Endothelial cell of umbilical vein (primary cell): ENCODE data around the gene FRMD4A. TPM values are rescaled to one million over a fixed set of nuclear protein-coding genes. Genes with fewer than 3 reads are reported as not detected.

Experiments
- BruUV-seq: library from RNA; stranded (reverse); fragments of 400-500 nt; replicated peaks from 2 replicates; lab custom pipeline; 2021; lab: Mats Ljungman, UMichigan
- CTCF ChIA-PET: fragments of 300-600, 350-600 bp; sonication (Branson Sonifier 250); formaldehyde crosslinking; loops from one replicate; lab custom pipeline; 2021; ENCODE audit warnings: antibody characterized with exemption, inconsistent platforms; lab: Charles Lee
- POLR2A ChIA-PET: fragments of 300-600, 350-600 bp; sonication (Branson Sonifier 250); formaldehyde crosslinking; loops from one replicate; lab custom pipeline; 2021; ENCODE audit warnings: antibody characterized with exemption, inconsistent platforms; lab: Charles Lee
- DNase-seq: peaks from one replicate; pipeline ENCODE4 v3.0.0-alpha.2; 2011; ENCODE audit warnings: low read depth, low spot score
- FAIRE-seq: peaks from 2 replicates; lab custom pipeline; 2011; peaks lifted over from hg19 to GRCh38; lab: Jason Lieb, UNC
- H2AFZ ChIP-seq: 2 replicates; pipeline ENCODE4 v1.6.0; 2012; ENCODE audit warnings: low read depth, low read length, control low read depth, inconsistent platforms
- H3K27ac ChIP-seq: 2 replicates; pipeline ENCODE4 v1.5.1; 2011; ENCODE audit warnings: low read depth, mild to moderate bottlenecking, control low read depth, low read length, moderate library complexity; ENCODE audit not compliant: insufficient read depth
- H3K27me3 ChIP-seq, 2 experiments: 2 replicates each; pipeline versions ENCODE4 v1.6.0 to v1.6.1; 2011; ENCODE audit warnings: low read length in 2 of 2, mixed read lengths in 1 of 2; ENCODE audit not compliant: control insufficient read depth in 2 of 2, insufficient read depth in 2 of 2
- H3K36me3 ChIP-seq, 2 experiments: 2 replicates in 1 of 2; 3 replicates in 1 of 2; pipeline ENCODE4 v1.5.1; 2011; ENCODE audit warnings: low read length in 2 of 2, mild to moderate bottlenecking in 1 of 2, moderate library complexity in 1 of 2; ENCODE audit not compliant: control insufficient read depth in 2 of 2, insufficient read depth in 2 of 2; ENCODE audit errors: extremely low read depth in 1 of 2
- H3K4me1 ChIP-seq: 3 replicates; pipeline ENCODE4 v1.5.1; 2011; ENCODE audit warnings: mild to moderate bottlenecking, low read length; ENCODE audit not compliant: control insufficient read depth, insufficient read depth; ENCODE audit errors: extremely low read depth
- H3K4me2 ChIP-seq: 2 replicates; pipeline ENCODE4 v1.6.1; 2011; ENCODE audit warnings: low read length, control low read depth, mixed read lengths; ENCODE audit not compliant: insufficient read depth
- H3K4me3 ChIP-seq, 3 experiments: fragments of 200-600 bp in 1 of 3; sonication (generic), shearing (Covaris generic) in 1 of 3; replicated peaks in 1 of 3; 2 replicates each; pipeline ENCODE4 v1.5.1; 2011 to 2016; ENCODE audit warnings: control low read depth in 3 of 3, low read length in 3 of 3, mild to moderate bottlenecking in 2 of 3, inconsistent platforms in 1 of 3, low read depth in 1 of 3, moderate library complexity in 1 of 3; ENCODE audit not compliant: insufficient read depth in 1 of 3
- H3K79me2 ChIP-seq: 2 replicates; pipeline ENCODE4 v1.6.0; 2012; ENCODE audit warnings: low read length, inconsistent platforms; ENCODE audit not compliant: control insufficient read depth, insufficient read depth
- H3K9ac ChIP-seq: replicated peaks from 2 replicates; pipeline ENCODE3; 2011; ENCODE audit warnings: low read length, control low read depth; ENCODE audit not compliant: insufficient read depth; ENCODE audit errors: extremely low read depth
- H3K9me1 ChIP-seq: replicated peaks from 3 replicates; pipeline ENCODE4 v1.6.0; 2011; ENCODE audit warnings: mild to moderate bottlenecking, low read length; ENCODE audit not compliant: control insufficient read depth, insufficient read depth; ENCODE audit errors: extremely low read depth
- H3K9me3 ChIP-seq: replicated peaks from 2 replicates; pipeline ENCODE4 v1.5.1; 2012; ENCODE audit warnings: low read length, inconsistent platforms; ENCODE audit not compliant: control insufficient read depth, insufficient read depth
- H4K20me1 ChIP-seq: replicated peaks from 2 replicates; pipeline ENCODE3; 2011; ENCODE audit warnings: mild to moderate bottlenecking, low read length; ENCODE audit not compliant: control insufficient read depth, insufficient read depth; ENCODE audit errors: extremely low read depth
- EZH2 ChIP-seq: IDR thresholded peaks from 2 replicates; pipeline ENCODE4 v1.6.1; 2012; ENCODE audit warnings: borderline replicate concordance, low read depth, mild to moderate bottlenecking, moderate library complexity, low read length, inconsistent platforms; ENCODE audit not compliant: severe bottlenecking
- FOS ChIP-seq: IDR thresholded peaks from 2 replicates; pipeline ENCODE4 v1.6.1; 2011; ENCODE audit warnings: mild to moderate bottlenecking, low read length, moderate library complexity, borderline replicate concordance; ENCODE audit not compliant: insufficient read depth
- GATA2 ChIP-seq: IDR thresholded peaks from 2 replicates; pipeline ENCODE4 v1.7.0; 2011; ENCODE audit warnings: low read depth, mild to moderate bottlenecking, moderate library complexity, mixed read lengths, low read length; ENCODE audit not compliant: insufficient read length, insufficient read depth
- JUN ChIP-seq: IDR thresholded peaks from 2 replicates; pipeline ENCODE4 v1.6.1; 2011; ENCODE audit warnings: borderline replicate concordance, low read depth; ENCODE audit not compliant: insufficient read length, insufficient read depth
- MYC ChIP-seq: IDR thresholded peaks from one replicate; pipeline ENCODE4 v1.6.1; 2011; ENCODE audit warnings: mild to moderate bottlenecking, low read depth, low read length
- POLR2A ChIP-seq: IDR thresholded peaks from 2 replicates; pipeline ENCODE4 v1.6.1; 2012; ENCODE audit warnings: low read depth, mild to moderate bottlenecking, control low read depth, low read length
- POLR2AphosphoS5 ChIP-seq: IDR thresholded peaks from 2 replicates; pipeline ENCODE4 v1.6.1; 2012; ENCODE audit warnings: low read depth, mild to moderate bottlenecking, control low read depth, low read length, moderate library complexity; ENCODE audit not compliant: insufficient read depth
- dilution Hi-C: fragments of 300-500 bp; cut with MboI; formaldehyde crosslinking; loops from one replicate; pipeline ENCODE4 v1.15.0; 2019; ENCODE audit warnings: low sequenced_read_pairs; ENCODE audit not compliant: extremely low pct_ligation_motif_present
- intact Hi-C: fragments of 100-400 bp; cut with micrococcal nuclease; formaldehyde crosslinking; loops from one replicate; pipeline ENCODE4 v1.10.0; 2022
- polyA plus RNA-seq, 4 experiments: library from polyadenylated mRNA; depleted of rRNA in 3 of 4; stranded (reverse) in 3 of 4; unstranded in 1 of 4; fragments of >200 nt; gene quantifications; 2 replicates each; pipeline versions ENCODE4 v1.2.1 to v1.2.3, GENCODE V29; 2011 to 2012; ENCODE audit warnings: missing spikeins in 1 of 4
- total RNA-seq: library from RNA; stranded (reverse); gene quantifications from 2 replicates; pipeline ENCODE4 v1.2.3, GENCODE V29; 2021
- TF ChIP-seq, protein P1 (sequence below): IDR thresholded peaks from 2 replicates; pipeline ENCODE4 v1.6.1; 2011; ENCODE audit not compliant: insufficient read depth, insufficient read length
- TF ChIP-seq, protein P2 (sequence below), 2 donors: IDR thresholded peaks; 1 replicate in 1 of 2; 2 replicates in 1 of 2; pipeline ENCODE4 v1.5.1; 2011; ENCODE audit warnings: low read length in 2 of 2, mild to moderate bottlenecking in 2 of 2, moderate library complexity in 2 of 2, control low read depth in 1 of 2, inconsistent platforms in 1 of 2, low read depth in 1 of 2; ENCODE audit not compliant: insufficient read depth in 1 of 2; ENCODE audit errors: extremely low read depth in 1 of 2

The FRMD4A gene
- total and polyA plus RNA-seq, 2 donors (not counting 3 experiments of a cell fraction or from before 2014, with no cell fraction given) = 123 to 148 TPM

- dilution Hi-C loops = no loop called here
- Histone ChIP-seq H3K27ac (no peak overlapping the region), H3K9me1 (no peaks in the 10 kb centered on the region), H3K4me1 (peaks cover 13% of the 10 kb centered on the region), H3K4me2 (no peak overlapping the region), H3K79me2 (no peaks in the 10 kb centered on the region), H3K9me3 (no peaks in the 10 kb centered on the region), H3K4me3 (no peak overlapping the region), H4K20me1 (no peaks in the 10 kb centered on the region), H3K9ac (no peak overlapping the region), H3K36me3 (peaks cover 6 to 8% of the 10 kb centered on the region in 2 experiments), H2AFZ (no peak overlapping the region), H3K27me3 (no peaks in the 10 kb centered on the region)
- ChIA-PET CTCF (interaction anchor here (0.6 to 1.3 kb wide), 3 partner anchors 12 to 62 kb away, joined by 3 to 5 read pairs (median 4); no protein-coding TSS in a partner anchor), POLR2A (no interaction called here)
- intact Hi-C loops = no loop called here
- no peak for TF ChIP-seq EZH2
- no peak for TF ChIP-seq MYC
- TF ChIP-seq GATA2 = no peak
- TF ChIP-seq, protein P1, sequence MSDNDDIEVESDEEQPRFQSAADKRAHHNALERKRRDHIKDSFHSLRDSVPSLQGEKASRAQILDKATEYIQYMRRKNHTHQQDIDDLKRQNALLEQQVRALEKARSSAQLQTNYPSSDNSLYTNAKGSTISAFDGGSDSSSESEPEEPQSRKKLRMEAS = no peak
- TF ChIP-seq POLR2A = no peak
- TF ChIP-seq, protein P2, sequence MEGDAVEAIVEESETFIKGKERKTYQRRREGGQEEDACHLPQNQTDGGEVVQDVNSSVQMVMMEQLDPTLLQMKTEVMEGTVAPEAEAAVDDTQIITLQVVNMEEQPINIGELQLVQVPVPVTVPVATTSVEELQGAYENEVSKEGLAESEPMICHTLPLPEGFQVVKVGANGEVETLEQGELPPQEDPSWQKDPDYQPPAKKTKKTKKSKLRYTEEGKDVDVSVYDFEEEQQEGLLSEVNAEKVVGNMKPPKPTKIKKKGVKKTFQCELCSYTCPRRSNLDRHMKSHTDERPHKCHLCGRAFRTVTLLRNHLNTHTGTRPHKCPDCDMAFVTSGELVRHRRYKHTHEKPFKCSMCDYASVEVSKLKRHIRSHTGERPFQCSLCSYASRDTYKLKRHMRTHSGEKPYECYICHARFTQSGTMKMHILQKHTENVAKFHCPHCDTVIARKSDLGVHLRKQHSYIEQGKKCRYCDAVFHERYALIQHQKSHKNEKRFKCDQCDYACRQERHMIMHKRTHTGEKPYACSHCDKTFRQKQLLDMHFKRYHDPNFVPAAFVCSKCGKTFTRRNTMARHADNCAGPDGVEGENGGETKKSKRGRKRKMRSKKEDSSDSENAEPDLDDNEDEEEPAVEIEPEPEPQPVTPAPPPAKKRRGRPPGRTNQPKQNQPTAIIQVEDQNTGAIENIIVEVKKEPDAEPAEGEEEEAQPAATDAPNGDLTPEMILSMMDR (IDR thresholded peaks at IDR 0.05; ENCODE audit: extremely low read depth in 1 of 2, insufficient read depth in 1 of 2, low read depth in 1 of 2, low read length in 2 of 2) = no peak
- TF ChIP-seq FOS = no peak
- no peak for TF ChIP-seq POLR2AphosphoS5
- no peak for TF ChIP-seq JUN
- no TSS peak for BruUV-seq
- DNase-seq (no peak), FAIRE-seq (no peak)
Observed at GRCh38 chr10:13719425-13719824, 611.3 kb downstream of the FRMD4A start.
